GM23338 (cell line): ENCODE data around the gene LEMD1. TPM values are rescaled to one million over a fixed set of nuclear protein-coding genes. Genes with fewer than 3 reads are reported as not detected.
A peak's percentile ranks its signal among the peaks of the same experiment; 100 is the strongest.

ENCODE experiments used
- ATAC-seq: fragments of 200-7000 bp; cut with Tn5 transposase; 3 replicates; pipeline ENCODE4 v1.9.1; 2020
- DNase-seq: peaks from one replicate; pipeline ENCODE4 v3.0.0-alpha.2; 2015; ENCODE audit warnings: low spot score
- H2AFZ ChIP-seq: fragments of 200-600 bp; sonication (generic); 2 replicates; pipeline ENCODE4 v1.8.0; 2016; ENCODE audit warnings: antibody characterized with exemption, mild to moderate bottlenecking, moderate library complexity
- H3F3A ChIP-seq: fragments of 200-600 bp; sonication (generic); replicated peaks from 2 replicates; pipeline ENCODE4 v1.8.0; 2017; ENCODE audit warnings: antibody characterized with exemption, mixed run types, low read depth
- H3K27ac ChIP-seq: fragments of 200-600 bp; sonication (generic); 2 replicates; pipeline ENCODE4 v1.6.1; 2016; ENCODE audit warnings: low read depth
- H3K27me3 ChIP-seq: fragments of 200-600 bp; sonication (generic); 2 replicates; pipeline ENCODE4 v1.8.0; 2016; ENCODE audit warnings: mild to moderate bottlenecking, mixed run types, moderate library complexity; ENCODE audit not compliant: insufficient read depth
- H3K36me3 ChIP-seq: fragments of 200-600 bp; sonication (generic); 2 replicates; pipeline ENCODE4 v1.8.0; 2016; ENCODE audit warnings: mild to moderate bottlenecking; ENCODE audit not compliant: insufficient read depth
- H3K4me1 ChIP-seq: fragments of 200-600 bp; sonication (generic); 2 replicates; pipeline ENCODE4 v1.8.0; 2016; ENCODE audit warnings: mild to moderate bottlenecking, moderate library complexity; ENCODE audit not compliant: insufficient read depth
- H3K4me2 ChIP-seq: fragments of 200-600 bp; sonication (generic); 2 replicates; pipeline ENCODE4 v1.7.1; 2017; ENCODE audit warnings: mixed run types
- H3K4me3 ChIP-seq: fragments of 200-600 bp; sonication (generic); 2 replicates; pipeline ENCODE4 v1.6.1; 2016; ENCODE audit warnings: mixed run types
- H3K79me2 ChIP-seq: fragments of 200-600 bp; sonication (generic); replicated peaks from 2 replicates; pipeline ENCODE4 v1.8.0; 2017; ENCODE audit warnings: mild to moderate bottlenecking; ENCODE audit not compliant: insufficient read depth
- H3K9me2 ChIP-seq: fragments of 200-600 bp; sonication (generic); 2 replicates; pipeline ENCODE4 v1.8.0; 2017; ENCODE audit not compliant: insufficient read depth
- H4K20me1 ChIP-seq: fragments of 200-600 bp; sonication (generic); replicated peaks from 2 replicates; pipeline ENCODE4 v1.8.0; 2017; ENCODE audit warnings: mild to moderate bottlenecking; ENCODE audit not compliant: insufficient read depth
- H3K27ac Mint-ChIP-seq: 2 replicates; pipeline ENCODE4 v1.8.0; 2020; ENCODE audit warnings: inconsistent platforms, mild to moderate bottlenecking, moderate library complexity, mixed read lengths
- H3K27me3 Mint-ChIP-seq: 3 replicates; pipeline ENCODE4 v1.8.0; 2022; ENCODE audit warnings: low read depth, mild to moderate bottlenecking, moderate library complexity, mixed read lengths, inconsistent platforms; ENCODE audit not compliant: insufficient read depth, poor library complexity
- H3K36me3 Mint-ChIP-seq: 3 replicates; pipeline ENCODE4 v1.8.0; 2021; ENCODE audit warnings: low read depth, mild to moderate bottlenecking, inconsistent platforms, moderate library complexity, mixed read lengths
- H3K4me1 Mint-ChIP-seq: 3 replicates; pipeline ENCODE4 v1.8.0; 2020; ENCODE audit warnings: mild to moderate bottlenecking, inconsistent platforms, mixed read lengths
- H3K4me3 Mint-ChIP-seq: 3 replicates; pipeline ENCODE4 v1.8.0; 2021; ENCODE audit warnings: moderate library complexity, mild to moderate bottlenecking, inconsistent platforms, mixed read lengths
- H3K9me3 Mint-ChIP-seq: 3 replicates; pipeline ENCODE4 v1.8.0; 2020; ENCODE audit warnings: moderate library complexity, mild to moderate bottlenecking, inconsistent platforms, mixed read lengths
- CREB1 ChIP-seq: fragments of 250-450 bp; sonication (Bioruptor Pico); IDR thresholded peaks from 2 replicates; pipeline ENCODE4 v1.5.0; 2020; ENCODE audit warnings: low read depth, mild to moderate bottlenecking, moderate library complexity
- CTCF ChIP-seq, 2 experiments: fragments of 200-600 bp in 1 of 2; sonication (generic) in 1 of 2; conservative IDR thresholded peaks; 2 replicates each; pipeline versions ENCODE4 v1.5.1 to v1.6.1; 2016 to 2017; ENCODE audit warnings: antibody characterized with exemption in 2 of 2, low read depth in 2 of 2, mild to moderate bottlenecking in 2 of 2, moderate library complexity in 1 of 2
- EZH2 ChIP-seq: fragments of 200-600 bp; sonication (generic); IDR thresholded peaks from one replicate; pipeline ENCODE4 v1.8.0; 2017; ENCODE audit warnings: antibody characterized with exemption, mild to moderate bottlenecking, low read depth; ENCODE audit not compliant: unreplicated experiment
- EZH2phosphoT487 ChIP-seq: fragments of 200-600 bp; sonication (generic); IDR thresholded peaks from one replicate; pipeline ENCODE4 v1.8.1; 2018; ENCODE audit warnings: antibody characterized with exemption; ENCODE audit not compliant: unreplicated experiment
- NANOG ChIP-seq: IDR thresholded peaks from 2 replicates; pipeline ENCODE4 v1.6.1; 2016; ENCODE audit warnings: antibody characterized with exemption, borderline replicate concordance
- ZNF331 ChIP-seq: fragments of 250-450 bp; sonication (Bioruptor Pico); IDR thresholded peaks from 2 replicates; pipeline ENCODE4 v1.5.0; 2020; ENCODE audit warnings: low read depth, mild to moderate bottlenecking, moderate library complexity
- polyA plus RNA-seq: library from polyadenylated mRNA; unstranded; fragments of >200 nt; fragmentation: Nextera tagmentation; extraction: Ambion mirVana; gene quantifications from 2 replicates; pipeline ENCODE4 v1.2.1, GENCODE V29; 2016
- total RNA-seq: library from RNA; depleted of rRNA; stranded (reverse); fragments of >200 nt; shearing (Covaris generic); gene quantifications from 2 replicates; pipeline ENCODE4 v1.2.3, GENCODE V29; 2014
- TF ChIP-seq, protein P1 (sequence below): fragments of 250-450 bp; sonication (Bioruptor Pico); IDR thresholded peaks from 2 replicates; pipeline ENCODE4 v1.5.0; 2020; ENCODE audit warnings: mild to moderate bottlenecking, moderate library complexity
- TF ChIP-seq, protein P2 (sequence below): IDR thresholded peaks from 2 replicates; pipeline ENCODE4 v1.6.1; 2016; ENCODE audit warnings: antibody characterized with exemption
- TF ChIP-seq, protein P3 (sequence below): IDR thresholded peaks from one replicate; pipeline ENCODE4 v1.6.1; 2018; ENCODE audit warnings: antibody characterized with exemption; ENCODE audit not compliant: unreplicated experiment

Gene LEMD1
- total and polyA plus RNA-seq, 2 experiments from 2014 or later: 4.7 to 10.7 TPM

- Histone ChIP-seq H3K79me2 (no peaks in the 10 kb centered on the region), H3K36me3 (no peaks in the 10 kb centered on the region), H3F3A (peaks cover 6% of the 10 kb centered on the region; the same call in 1 of the 2 replicates), H4K20me1 (no peaks in the 10 kb centered on the region), H2AFZ (peak overlapping the region; percentile 89), H3K4me1 (peaks cover 47% of the 10 kb centered on the region), H3K4me2 (no peak overlapping the region), H3K4me3 (no peak overlapping the region), H3K27ac (no peak overlapping the region), H3K27me3 (no peaks in the 10 kb centered on the region), H3K9me2 (no peaks in the 10 kb centered on the region)
- Mint-ChIP-seq H3K27me3 (peaks cover 4% of the 10 kb centered on the region), H3K27ac (no peak overlapping the region), H3K9me3 (no peaks in the 10 kb centered on the region), H3K4me1 (peaks cover 33% of the 10 kb centered on the region), H3K4me3 (no peak overlapping the region), H3K36me3 (no peaks in the 10 kb centered on the region)
- ATAC-seq: peak; percentile 15; the same call in 1 of the 3 replicates
- TF ChIP-seq, protein P1, sequence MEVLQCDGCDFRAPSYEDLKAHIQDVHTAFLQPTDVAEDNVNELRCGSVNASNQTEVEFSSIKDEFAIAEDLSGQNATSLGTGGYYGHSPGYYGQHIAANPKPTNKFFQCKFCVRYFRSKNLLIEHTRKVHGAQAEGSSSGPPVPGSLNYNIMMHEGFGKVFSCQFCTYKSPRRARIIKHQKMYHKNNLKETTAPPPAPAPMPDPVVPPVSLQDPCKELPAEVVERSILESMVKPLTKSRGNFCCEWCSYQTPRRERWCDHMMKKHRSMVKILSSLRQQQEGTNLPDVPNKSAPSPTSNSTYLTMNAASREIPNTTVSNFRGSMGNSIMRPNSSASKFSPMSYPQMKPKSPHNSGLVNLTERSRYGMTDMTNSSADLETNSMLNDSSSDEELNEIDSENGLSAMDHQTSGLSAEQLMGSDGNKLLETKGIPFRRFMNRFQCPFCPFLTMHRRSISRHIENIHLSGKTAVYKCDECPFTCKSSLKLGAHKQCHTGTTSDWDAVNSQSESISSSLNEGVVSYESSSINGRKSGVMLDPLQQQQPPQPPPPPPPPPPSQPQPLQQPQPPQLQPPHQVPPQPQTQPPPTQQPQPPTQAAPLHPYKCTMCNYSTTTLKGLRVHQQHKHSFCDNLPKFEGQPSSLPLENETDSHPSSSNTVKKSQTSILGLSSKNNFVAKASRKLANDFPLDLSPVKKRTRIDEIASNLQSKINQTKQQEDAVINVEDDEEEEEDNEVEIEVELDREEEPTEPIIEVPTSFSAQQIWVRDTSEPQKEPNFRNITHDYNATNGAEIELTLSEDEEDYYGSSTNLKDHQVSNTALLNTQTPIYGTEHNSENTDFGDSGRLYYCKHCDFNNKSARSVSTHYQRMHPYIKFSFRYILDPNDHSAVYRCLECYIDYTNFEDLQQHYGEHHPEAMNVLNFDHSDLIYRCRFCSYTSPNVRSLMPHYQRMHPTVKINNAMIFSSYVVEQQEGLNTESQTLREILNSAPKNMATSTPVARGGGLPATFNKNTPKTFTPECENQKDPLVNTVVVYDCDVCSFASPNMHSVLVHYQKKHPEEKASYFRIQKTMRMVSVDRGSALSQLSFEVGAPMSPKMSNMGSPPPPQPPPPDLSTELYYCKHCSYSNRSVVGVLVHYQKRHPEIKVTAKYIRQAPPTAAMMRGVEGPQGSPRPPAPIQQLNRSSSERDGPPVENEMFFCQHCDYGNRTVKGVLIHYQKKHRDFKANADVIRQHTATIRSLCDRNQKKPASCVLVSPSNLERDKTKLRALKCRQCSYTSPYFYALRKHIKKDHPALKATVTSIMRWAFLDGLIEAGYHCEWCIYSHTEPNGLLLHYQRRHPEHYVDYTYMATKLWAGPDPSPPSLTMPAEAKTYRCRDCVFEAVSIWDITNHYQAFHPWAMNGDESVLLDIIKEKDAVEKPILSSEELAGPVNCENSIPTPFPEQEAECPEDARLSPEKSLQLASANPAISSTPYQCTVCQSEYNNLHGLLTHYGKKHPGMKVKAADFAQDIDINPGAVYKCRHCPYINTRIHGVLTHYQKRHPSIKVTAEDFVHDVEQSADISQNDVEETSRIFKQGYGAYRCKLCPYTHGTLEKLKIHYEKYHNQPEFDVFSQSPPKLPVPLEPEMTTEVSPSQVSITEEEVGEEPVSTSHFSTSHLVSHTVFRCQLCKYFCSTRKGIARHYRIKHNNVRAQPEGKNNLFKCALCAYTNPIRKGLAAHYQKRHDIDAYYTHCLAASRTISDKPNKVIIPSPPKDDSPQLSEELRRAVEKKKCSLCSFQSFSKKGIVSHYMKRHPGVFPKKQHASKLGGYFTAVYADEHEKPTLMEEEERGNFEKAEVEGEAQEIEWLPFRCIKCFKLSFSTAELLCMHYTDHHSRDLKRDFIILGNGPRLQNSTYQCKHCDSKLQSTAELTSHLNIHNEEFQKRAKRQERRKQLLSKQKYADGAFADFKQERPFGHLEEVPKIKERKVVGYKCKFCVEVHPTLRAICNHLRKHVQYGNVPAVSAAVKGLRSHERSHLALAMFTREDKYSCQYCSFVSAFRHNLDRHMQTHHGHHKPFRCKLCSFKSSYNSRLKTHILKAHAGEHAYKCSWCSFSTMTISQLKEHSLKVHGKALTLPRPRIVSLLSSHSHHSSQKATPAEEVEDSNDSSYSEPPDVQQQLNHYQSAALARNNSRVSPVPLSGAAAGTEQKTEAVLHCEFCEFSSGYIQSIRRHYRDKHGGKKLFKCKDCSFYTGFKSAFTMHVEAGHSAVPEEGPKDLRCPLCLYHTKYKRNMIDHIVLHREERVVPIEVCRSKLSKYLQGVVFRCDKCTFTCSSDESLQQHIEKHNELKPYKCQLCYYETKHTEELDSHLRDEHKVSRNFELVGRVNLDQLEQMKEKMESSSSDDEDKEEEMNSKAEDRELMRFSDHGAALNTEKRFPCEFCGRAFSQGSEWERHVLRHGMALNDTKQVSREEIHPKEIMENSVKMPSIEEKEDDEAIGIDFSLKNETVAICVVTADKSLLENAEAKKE (CRISPR knock-in tag): no peak
- no peak for TF ChIP-seq EZH2
- no peak for TF ChIP-seq CREB1 (CRISPR knock-in tag)
- no peak for TF ChIP-seq NANOG
- DNase-seq: no peak
Observed at GRCh38 chr1:205369701-205370123, 52.1 kb downstream of the LEMD1 start.

- no peaks in the 10 kb centered on the region for H4K20me1 ChIP-seq
- H3K4me1 ChIP-seq: peaks cover 35% of the 10 kb centered on the region
- no peaks in the 10 kb centered on the region for H3K36me3 ChIP-seq
- H3K9me3 Mint-ChIP-seq: no peaks in the 10 kb centered on the region
- H2AFZ ChIP-seq: no peak overlapping the region
- H3F3A ChIP-seq: peaks cover 6% of the 10 kb centered on the region; the same call in 1 of the 2 replicates
- H3K79me2 ChIP-seq: no peaks in the 10 kb centered on the region
- no peak overlapping the region for H3K4me3 Mint-ChIP-seq
- DNase-seq (no peak), ATAC-seq (no peak)
- H3K4me1 Mint-ChIP-seq: peaks cover 22% of the 10 kb centered on the region
- no peaks in the 10 kb centered on the region for H3K36me3 Mint-ChIP-seq
- H3K27me3 Mint-ChIP-seq: peaks cover 4% of the 10 kb centered on the region
- no peak overlapping the region for H3K4me2 ChIP-seq
- no peak overlapping the region for H3K27ac Mint-ChIP-seq
- H3K9me2 ChIP-seq: no peaks in the 10 kb centered on the region
- no peaks in the 10 kb centered on the region for H3K27me3 ChIP-seq
- no peak overlapping the region for H3K27ac ChIP-seq
- no peak overlapping the region for H3K4me3 ChIP-seq
- TF ChIP-seq CTCF (conservative IDR thresholded peaks at IDR 0.05; ENCODE audit: low read depth in 2 of 2) (no peak), NANOG (no peak), EZH2phosphoT487 (no peak), ZNF331 (CRISPR knock-in tag) (no peak)
- TF ChIP-seq, protein P2, sequence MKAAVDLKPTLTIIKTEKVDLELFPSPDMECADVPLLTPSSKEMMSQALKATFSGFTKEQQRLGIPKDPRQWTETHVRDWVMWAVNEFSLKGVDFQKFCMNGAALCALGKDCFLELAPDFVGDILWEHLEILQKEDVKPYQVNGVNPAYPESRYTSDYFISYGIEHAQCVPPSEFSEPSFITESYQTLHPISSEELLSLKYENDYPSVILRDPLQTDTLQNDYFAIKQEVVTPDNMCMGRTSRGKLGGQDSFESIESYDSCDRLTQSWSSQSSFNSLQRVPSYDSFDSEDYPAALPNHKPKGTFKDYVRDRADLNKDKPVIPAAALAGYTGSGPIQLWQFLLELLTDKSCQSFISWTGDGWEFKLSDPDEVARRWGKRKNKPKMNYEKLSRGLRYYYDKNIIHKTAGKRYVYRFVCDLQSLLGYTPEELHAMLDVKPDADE: no peak
- TF ChIP-seq, protein P3, sequence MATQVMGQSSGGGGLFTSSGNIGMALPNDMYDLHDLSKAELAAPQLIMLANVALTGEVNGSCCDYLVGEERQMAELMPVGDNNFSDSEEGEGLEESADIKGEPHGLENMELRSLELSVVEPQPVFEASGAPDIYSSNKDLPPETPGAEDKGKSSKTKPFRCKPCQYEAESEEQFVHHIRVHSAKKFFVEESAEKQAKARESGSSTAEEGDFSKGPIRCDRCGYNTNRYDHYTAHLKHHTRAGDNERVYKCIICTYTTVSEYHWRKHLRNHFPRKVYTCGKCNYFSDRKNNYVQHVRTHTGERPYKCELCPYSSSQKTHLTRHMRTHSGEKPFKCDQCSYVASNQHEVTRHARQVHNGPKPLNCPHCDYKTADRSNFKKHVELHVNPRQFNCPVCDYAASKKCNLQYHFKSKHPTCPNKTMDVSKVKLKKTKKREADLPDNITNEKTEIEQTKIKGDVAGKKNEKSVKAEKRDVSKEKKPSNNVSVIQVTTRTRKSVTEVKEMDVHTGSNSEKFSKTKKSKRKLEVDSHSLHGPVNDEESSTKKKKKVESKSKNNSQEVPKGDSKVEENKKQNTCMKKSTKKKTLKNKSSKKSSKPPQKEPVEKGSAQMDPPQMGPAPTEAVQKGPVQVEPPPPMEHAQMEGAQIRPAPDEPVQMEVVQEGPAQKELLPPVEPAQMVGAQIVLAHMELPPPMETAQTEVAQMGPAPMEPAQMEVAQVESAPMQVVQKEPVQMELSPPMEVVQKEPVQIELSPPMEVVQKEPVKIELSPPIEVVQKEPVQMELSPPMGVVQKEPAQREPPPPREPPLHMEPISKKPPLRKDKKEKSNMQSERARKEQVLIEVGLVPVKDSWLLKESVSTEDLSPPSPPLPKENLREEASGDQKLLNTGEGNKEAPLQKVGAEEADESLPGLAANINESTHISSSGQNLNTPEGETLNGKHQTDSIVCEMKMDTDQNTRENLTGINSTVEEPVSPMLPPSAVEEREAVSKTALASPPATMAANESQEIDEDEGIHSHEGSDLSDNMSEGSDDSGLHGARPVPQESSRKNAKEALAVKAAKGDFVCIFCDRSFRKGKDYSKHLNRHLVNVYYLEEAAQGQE: no peak
Observed at GRCh38 chr1:205368478-205368877, 53.4 kb downstream of the LEMD1 start.
